Thyroid gland (tissue), 4 donors: ENCODE results near the gene GPR42. TPM values are rescaled to one million over a fixed set of nuclear protein-coding genes. Genes with fewer than 3 reads are reported as not detected.

Source experiments
- DNase-seq, 2 donors: peaks; one replicate each; pipeline ENCODE4 v3.0.0-alpha.2; 2019
- H3K27ac ChIP-seq, 3 donors: fragments of 200-600 bp; sonication (generic); 1 replicate in 2 of 3; 2 replicates in 1 of 3; pipeline ENCODE4 v1.5.1; 2016 to 2019; ENCODE audit warnings: mild to moderate bottlenecking in 1 of 3, moderate library complexity in 1 of 3
- H3K27me3 ChIP-seq: fragments of 200-600 bp; sonication (generic); one replicate; pipeline ENCODE4 v1.5.1; 2019
- H3K36me3 ChIP-seq, 2 donors: fragments of 200-600 bp; sonication (generic); one replicate each; pipeline ENCODE4 v1.5.1; 2016 to 2019
- H3K4me1 ChIP-seq, 2 donors: fragments of 200-600 bp; sonication (generic); one replicate each; pipeline ENCODE4 v1.5.1; 2017 to 2019
- H3K4me3 ChIP-seq, 3 donors: fragments of 200-600 bp; sonication (generic); replicated peaks in 1 of 3; 1 replicate in 2 of 3; 2 replicates in 1 of 3; pipeline ENCODE4 v1.5.1; 2016; ENCODE audit warnings: mild to moderate bottlenecking in 1 of 3
- H3K9me3 ChIP-seq: fragments of 200-600 bp; sonication (generic); one replicate; pipeline ENCODE4 v1.5.1; 2017
- POLR2A ChIP-seq, 2 donors: fragments of 450-650 bp; IDR thresholded peaks; one replicate each; pipeline ENCODE4 v1.6.1; 2017; ENCODE audit warnings: antibody characterized with exemption in 2 of 2, mild to moderate bottlenecking in 2 of 2, moderate library complexity in 1 of 2
- WGBS, 2 donors: methylation state at CpG; one replicate each; pipeline ENCODE4 v1.1.5; 2017; 5-methylcytosine and 5-hydroxymethylcytosine counted together
- intact Hi-C: fragments of 100-400 bp; cut with DNase I; formaldehyde crosslinking; loops from one replicate; pipeline ENCODE4 v1.15.1; 2023
- total RNA-seq, 4 donors: library from RNA; depleted of rRNA; stranded (reverse); fragments of >200 nt; gene quantifications; one replicate each; pipeline ENCODE4 v1.2.3, GENCODE V29; 2016
- TF ChIP-seq, protein P1 (sequence below), 6 experiments: fragments of 200-600 bp in 3 of 6; fragments of 450-650 bp in 3 of 6; sonication (generic) in 3 of 6; IDR thresholded peaks; one replicate each; pipeline ENCODE4 v1.5.1; 2016 to 2019; ENCODE audit warnings: antibody characterized with exemption in 6 of 6, mild to moderate bottlenecking in 2 of 6, inconsistent platforms in 1 of 6, moderate library complexity in 1 of 6

The GPR42 gene
- total RNA-seq, 4 donors from 2014 or later, result 0.27 TPM; not detected in 3

DNA sequence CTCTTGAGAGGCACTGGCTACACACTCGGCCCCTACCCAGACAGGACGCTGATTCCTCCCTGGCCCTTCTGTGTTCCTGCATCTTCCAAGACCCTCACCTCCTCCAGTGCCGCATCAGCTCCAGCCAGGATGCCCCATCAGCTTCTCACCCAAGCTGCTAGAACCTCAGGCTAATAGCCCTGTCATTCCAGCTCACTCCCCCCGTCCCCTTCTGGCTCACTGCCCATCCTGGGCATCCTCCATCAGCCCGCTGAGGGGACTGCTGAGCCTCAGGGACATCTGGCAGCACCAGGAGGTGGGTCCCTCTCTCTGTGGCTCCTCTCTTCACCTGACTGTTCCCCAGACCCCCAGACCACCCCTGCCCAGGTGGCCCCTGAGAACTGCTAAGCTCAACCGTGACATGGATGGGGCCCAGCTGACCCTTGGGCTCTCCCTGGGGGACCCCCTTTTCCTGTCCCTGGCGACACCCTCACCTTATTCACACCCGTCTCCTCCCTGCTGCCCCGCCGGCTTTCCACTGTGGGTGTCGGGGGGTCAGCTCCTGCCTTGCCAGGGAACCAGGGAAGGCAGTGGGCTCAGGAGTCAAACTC, 7.8 kb upstream of the GPR42 start:
- Histone ChIP-seq H3K4me1 (no peaks in the 10 kb centered on the region), H3K9me3 (no peaks in the 10 kb centered on the region), H3K27me3 (no peaks in the 10 kb centered on the region), H3K27ac (no peak overlapping the region), H3K36me3 (no peaks in the 10 kb centered on the region), H3K4me3 (no peak overlapping the region)
- TF ChIP-seq, protein P1, sequence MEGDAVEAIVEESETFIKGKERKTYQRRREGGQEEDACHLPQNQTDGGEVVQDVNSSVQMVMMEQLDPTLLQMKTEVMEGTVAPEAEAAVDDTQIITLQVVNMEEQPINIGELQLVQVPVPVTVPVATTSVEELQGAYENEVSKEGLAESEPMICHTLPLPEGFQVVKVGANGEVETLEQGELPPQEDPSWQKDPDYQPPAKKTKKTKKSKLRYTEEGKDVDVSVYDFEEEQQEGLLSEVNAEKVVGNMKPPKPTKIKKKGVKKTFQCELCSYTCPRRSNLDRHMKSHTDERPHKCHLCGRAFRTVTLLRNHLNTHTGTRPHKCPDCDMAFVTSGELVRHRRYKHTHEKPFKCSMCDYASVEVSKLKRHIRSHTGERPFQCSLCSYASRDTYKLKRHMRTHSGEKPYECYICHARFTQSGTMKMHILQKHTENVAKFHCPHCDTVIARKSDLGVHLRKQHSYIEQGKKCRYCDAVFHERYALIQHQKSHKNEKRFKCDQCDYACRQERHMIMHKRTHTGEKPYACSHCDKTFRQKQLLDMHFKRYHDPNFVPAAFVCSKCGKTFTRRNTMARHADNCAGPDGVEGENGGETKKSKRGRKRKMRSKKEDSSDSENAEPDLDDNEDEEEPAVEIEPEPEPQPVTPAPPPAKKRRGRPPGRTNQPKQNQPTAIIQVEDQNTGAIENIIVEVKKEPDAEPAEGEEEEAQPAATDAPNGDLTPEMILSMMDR (IDR thresholded peaks at IDR 0.05), result no peak
- no peak for TF ChIP-seq POLR2A (IDR thresholded peaks at IDR 0.05)
- intact Hi-C loops, result no loop called here
- DNase-seq, result no peak
- 72% methylated on average over 5 of the region's 11 CpGs; no CpG with 5 or more reads in 1 of the 2 donors for WGBS, 2 donors

DNA sequence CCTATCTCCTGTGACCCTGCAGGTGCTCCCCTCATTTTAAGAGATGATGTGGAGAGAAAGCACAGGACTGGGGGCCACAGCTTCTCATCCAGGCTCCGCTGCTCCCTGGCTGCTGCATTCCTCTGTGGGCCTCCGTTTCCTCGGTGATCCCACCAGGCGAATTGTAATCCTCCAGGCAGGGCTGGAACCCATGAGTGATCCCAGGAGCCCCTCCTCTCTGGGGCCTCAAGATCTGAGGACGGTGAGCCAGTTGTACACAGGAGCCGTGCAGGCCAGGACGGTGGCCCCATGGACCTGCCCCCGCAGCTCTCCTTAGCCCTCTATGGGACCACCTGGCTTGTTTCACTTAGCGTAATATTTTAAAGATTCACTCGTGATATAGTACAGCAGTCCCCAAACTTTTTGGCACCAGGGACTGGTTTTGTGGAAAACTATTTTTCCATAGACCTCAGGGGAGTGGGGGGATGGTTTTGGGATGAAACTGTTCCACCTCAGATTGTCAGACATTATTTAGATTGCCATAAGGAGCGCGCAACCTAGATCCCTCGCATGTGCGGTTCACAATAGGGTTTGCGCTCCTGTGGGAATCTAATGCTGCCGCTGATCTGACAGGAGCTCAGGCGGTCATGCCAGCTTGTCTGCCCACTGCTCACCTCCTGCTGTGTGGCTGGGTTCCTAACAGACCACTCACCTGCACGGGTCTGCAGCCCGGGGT, 7.0 kb upstream of the GPR42 start:
- H3K27ac ChIP-seq, result no peak overlapping the region
- H3K36me3 ChIP-seq, result no peaks in the 10 kb centered on the region
- DNase-seq, result no peak
- no peaks in the 10 kb centered on the region for H3K27me3 ChIP-seq
- no peak for TF ChIP-seq POLR2A (IDR thresholded peaks at IDR 0.05)
- TF ChIP-seq, protein P1 (IDR thresholded peaks at IDR 0.05), result no peak
- intact Hi-C loops, result no loop called here
- no peaks in the 10 kb centered on the region for H3K4me1 ChIP-seq
- 88 to 90% methylated on average over 6 to 17 of the region's 19 CpGs for WGBS, 2 donors
- no peaks in the 10 kb centered on the region for H3K9me3 ChIP-seq
- H3K4me3 ChIP-seq, result no peak overlapping the region

DNA sequence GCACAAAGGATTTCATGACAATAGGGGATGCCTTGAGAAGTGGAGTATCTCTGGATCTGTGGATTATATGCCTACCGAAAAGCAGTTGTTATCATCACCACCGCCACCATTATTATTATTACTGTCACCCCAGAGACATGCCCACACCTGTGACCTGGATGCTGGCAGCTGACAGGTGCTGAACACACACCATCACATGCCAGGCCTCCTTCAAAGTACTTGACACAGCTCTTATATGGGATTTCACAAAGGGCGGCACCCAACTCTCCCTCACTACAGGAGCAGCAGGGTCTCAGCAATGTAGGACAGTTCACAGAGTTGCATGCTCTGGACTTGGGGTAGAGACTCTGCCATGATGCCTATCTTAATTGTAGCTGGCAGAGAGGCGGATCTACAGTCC, 5.6 kb upstream of the GPR42 start:
- WGBS, 2 donors, result 79 to 80% methylated on average over 3 to 4 of the region's 4 CpGs
- TF ChIP-seq, protein P1 (IDR thresholded peaks at IDR 0.05), result no peak
- TF ChIP-seq POLR2A (IDR thresholded peaks at IDR 0.05), result no peak
- no peak overlapping the region for H3K27ac ChIP-seq
- no peaks in the 10 kb centered on the region for H3K27me3 ChIP-seq
- intact Hi-C loops, result no loop called here
- H3K4me3 ChIP-seq, result no peak overlapping the region
- H3K4me1 ChIP-seq, result no peaks in the 10 kb centered on the region
- no peaks in the 10 kb centered on the region for H3K9me3 ChIP-seq
- DNase-seq, result peak; percentile 33 to 42
- no peaks in the 10 kb centered on the region for H3K36me3 ChIP-seq

DNA sequence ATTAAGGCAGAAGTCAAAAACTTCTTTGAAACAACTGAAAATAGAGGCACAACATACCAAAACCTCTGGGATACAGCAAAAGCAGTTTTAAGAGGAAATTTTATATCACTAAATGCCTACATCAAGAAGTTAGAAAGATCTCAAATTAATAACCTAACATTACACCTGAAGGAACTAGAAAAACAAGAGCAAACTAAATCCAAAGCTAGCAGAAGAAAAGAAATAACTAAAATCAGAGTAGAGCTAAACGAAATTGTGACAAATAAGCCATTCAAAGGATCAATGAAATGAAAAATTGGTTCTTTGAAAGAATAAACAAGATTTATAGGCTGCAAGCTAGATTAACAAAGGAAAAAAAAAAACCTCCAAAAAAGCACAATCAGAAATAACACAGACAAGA, 2.5 kb upstream of the GPR42 start:
- no peak for DNase-seq
- Histone ChIP-seq H3K36me3 (no peaks in the 10 kb centered on the region), H3K9me3 (no peaks in the 10 kb centered on the region), H3K27ac (no peak overlapping the region), H3K27me3 (no peaks in the 10 kb centered on the region), H3K4me1 (no peaks in the 10 kb centered on the region), H3K4me3 (no peak overlapping the region)
- intact Hi-C loops, result no loop called here
- TF ChIP-seq, protein P1 (IDR thresholded peaks at IDR 0.05), result no peak
- TF ChIP-seq POLR2A (IDR thresholded peaks at IDR 0.05), result no peak
- 67 to 94% methylated on average over 1 of the region's 1 CpG for WGBS, 2 donors

DNA sequence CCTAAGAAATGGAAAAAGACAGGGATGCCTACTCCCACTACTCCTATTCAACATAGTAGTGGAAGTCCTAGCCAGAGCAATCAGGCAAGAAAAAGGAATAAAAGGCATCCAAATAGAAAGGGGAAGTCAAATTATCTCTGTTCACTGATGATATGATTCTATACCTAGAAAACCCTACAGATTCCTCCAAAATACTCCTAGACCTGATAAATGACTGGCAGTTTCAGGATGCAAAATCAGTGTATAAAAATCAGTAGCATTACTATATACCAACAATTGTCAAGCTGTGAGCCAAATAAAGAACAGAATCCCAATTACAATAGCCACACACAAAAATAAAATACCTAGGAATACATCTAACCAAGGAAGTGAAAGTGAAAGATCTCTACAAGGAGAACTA, 1.3 kb upstream of the GPR42 start:
- Histone ChIP-seq H3K4me1 (no peaks in the 10 kb centered on the region), H3K27ac (no peak overlapping the region), H3K36me3 (no peaks in the 10 kb centered on the region), H3K27me3 (no peaks in the 10 kb centered on the region), H3K9me3 (no peaks in the 10 kb centered on the region), H3K4me3 (no peak overlapping the region)
- no peak for DNase-seq
- intact Hi-C loops, result no loop called here
- no peak for TF ChIP-seq POLR2A (IDR thresholded peaks at IDR 0.05)
- TF ChIP-seq, protein P1 (IDR thresholded peaks at IDR 0.05), result no peak
